ENCODE data around the gene GRM7. TPM values are rescaled to one million over a fixed set of nuclear protein-coding genes. Genes with fewer than 3 reads are reported as not detected.

GRM7 gene
- total and polyA plus RNA-seq, 2 of the 4 experiments (the other 2 are of a cell fraction): not detected

- Histone ChIP-seq H2AFZ (replicated peaks; ENCODE audit: low read length, poor library complexity) (no peak overlapping the region), H3K4ac (ENCODE audit: low read depth, low read length) (no peak overlapping the region), H3K4me2 (ENCODE audit: low read depth, low read length) (no peak overlapping the region), H3K79me1 (ENCODE audit: low read depth in 1 of 2, low read length in 2 of 2) (no peaks in the 10 kb centered on the region), H3K27ac (ENCODE audit: insufficient read depth, low read length) (no peak overlapping the region), H4K20me1 (ENCODE audit: insufficient read depth, low read length) (no peaks in the 10 kb centered on the region), H3K9ac (ENCODE audit: low read depth, low read length) (no peak overlapping the region), H3K4me3 (ENCODE audit: insufficient read depth, low read depth, low read length) (no peak overlapping the region), H3K9me3 (ENCODE audit: control insufficient read depth, insufficient read depth, low read length) (peaks cover 12% of the 10 kb centered on the region), H4K91ac (ENCODE audit: insufficient read depth, low read depth, low read length) (no peak overlapping the region), H3K36me3 (ENCODE audit: control insufficient read depth, insufficient read depth, low read length) (no peaks in the 10 kb centered on the region), H4K8ac (ENCODE audit: low read depth in 2 of 2, low read length in 2 of 2) (no peak overlapping the region), H3K27me3 (ENCODE audit: control insufficient read depth, insufficient read depth, low read length) (no peaks in the 10 kb centered on the region), H2BK20ac (ENCODE audit: low read depth, low read length) (no peak overlapping the region), H2BK15ac (ENCODE audit: low read depth, low read length) (no peak overlapping the region), H3K14ac (replicated peaks; ENCODE audit: low read depth, low read length) (no peak overlapping the region), H2BK120ac (ENCODE audit: low read depth, low read length) (no peak overlapping the region), H3K18ac (ENCODE audit: low read depth, low read length) (no peak overlapping the region), H3K23ac (ENCODE audit: low read depth, low read length) (no peak overlapping the region), H3K4me1 (ENCODE audit: control insufficient read depth, insufficient read depth, low read length) (no peaks in the 10 kb centered on the region), H3K56ac (ENCODE audit: extremely low read depth, insufficient read depth, low read length) (no peak overlapping the region), H4K5ac (ENCODE audit: low read depth, low read length) (no peak overlapping the region), H3K9me1 (ENCODE audit: insufficient read depth, low read length) (no peaks in the 10 kb centered on the region), H2AK9ac (replicated peaks; ENCODE audit: low read depth, low read length, poor library complexity) (no peak overlapping the region), H2BK5ac (ENCODE audit: low read depth, low read length, poor library complexity, severe bottlenecking) (no peak overlapping the region), H2AK5ac (ENCODE audit: low read depth, low read length) (no peak overlapping the region)
- dilution Hi-C loops (cut with HindIII; ENCODE audit: low sequenced_read_pairs, unreplicated experiment): no loop called here
- TF ChIP-seq USF2 (IDR thresholded peaks at IDR 0.05; ENCODE audit: low read depth, low read length): no peak
- no peak for TF ChIP-seq ELK1 (IDR thresholded peaks at IDR 0.05; ENCODE audit: borderline replicate concordance, low read depth, low read length)
- TF ChIP-seq BHLHE40 (IDR thresholded peaks at IDR 0.05; ENCODE audit: low read depth, low read length): no peak
- TF ChIP-seq MXI1 (IDR thresholded peaks at IDR 0.05; ENCODE audit: borderline replicate concordance, low read depth, low read length): no peak
- no peak for TF ChIP-seq MAFK (IDR thresholded peaks at IDR 0.05; ENCODE audit: low read depth, low read length)
- TF ChIP-seq RAD21 (IDR thresholded peaks at IDR 0.05; ENCODE audit: low read length): no peak
- TF ChIP-seq NFE2L2 (IDR thresholded peaks at IDR 0.05; ENCODE audit: low read depth, low read length): no peak
- no peak for TF ChIP-seq CTCF (conservative IDR thresholded peaks at IDR 0.05; ENCODE audit: low read depth, low read length)
- no peak for TF ChIP-seq CEBPB (IDR thresholded peaks at IDR 0.05; ENCODE audit: low read depth, low read length)
- TF ChIP-seq RFX5 (IDR thresholded peaks at IDR 0.05; ENCODE audit: low read depth, low read length): no peak
- TF ChIP-seq SMC3 (IDR thresholded peaks at IDR 0.05; ENCODE audit: low read depth, low read length): no peak
- no peak for TF ChIP-seq FOS (IDR thresholded peaks at IDR 0.05; ENCODE audit: low read depth, low read length)
- TF ChIP-seq MAZ (IDR thresholded peaks at IDR 0.05; ENCODE audit: borderline replicate concordance, low read depth, low read length): no peak
- TF ChIP-seq RCOR1 (IDR thresholded peaks at IDR 0.05; ENCODE audit: insufficient replicate concordance, low read length): no peak
- no peak for TF ChIP-seq CHD1 (IDR thresholded peaks at IDR 0.05; ENCODE audit: low read depth, low read length)
- TF ChIP-seq POLR2A (IDR thresholded peaks at IDR 0.05; ENCODE audit: low read depth, low read length): no peak
- no peak for ATAC-seq (ENCODE audit: low read depth)
- in situ Hi-C loops (cut with MboI; ENCODE audit: low sequenced_read_pairs): no loop called here
- CTCF ChIA-PET: no interaction called here
- POLR2A ChIA-PET (ENCODE audit: unreplicated experiment): no interaction called here
- intact Hi-C loops (cut with micrococcal nuclease): no loop called here
- WGBS, 2 experiments (ENCODE audit: extremely low coverage in 2 of 2, insufficient read length in 1 of 2): no CpG with 5 or more reads among the region's 8 CpGs
- no peak for DNase-seq
- BruUV-seq (replicated peaks): no TSS peak
These were observed 600.4 kb downstream of the GRM7 start for GRCh38 chr3:7461202-7461825.

All from IMR-90 (cell line).